Large intestine (tissue), 3 donors: ENCODE measurements around the gene TCF7L2. TPM values are rescaled to one million over a fixed set of nuclear protein-coding genes. Genes with fewer than 3 reads are reported as not detected.
A peak's percentile ranks its signal among the peaks of the same experiment; 100 is the strongest.
"Not testable (repeated sequence)": the region's sequence is repeated elsewhere in the genome, so short reads cannot be mapped to it uniquely, and the experiment has no call there.

ENCODE experiments used
- DNase-seq, 2 donors: peaks; one replicate each; pipeline versions ENCODE4 v3.0.0 to v3.0.0-alpha.2; 2013
- H3K27ac ChIP-seq: one replicate; pipeline ENCODE4 v1.5.1; 2013; ENCODE audit warnings: low read length
- H3K27me3 ChIP-seq: 2 replicates; pipeline ENCODE4 v1.6.1; 2013; ENCODE audit warnings: low read length; ENCODE audit not compliant: control insufficient read depth, insufficient read depth
- H3K36me3 ChIP-seq: 2 replicates; pipeline ENCODE4 v1.6.1; 2013; ENCODE audit warnings: low read length; ENCODE audit not compliant: control insufficient read depth, insufficient read depth
- H3K4me1 ChIP-seq: one replicate; pipeline ENCODE4 v1.6.1; 2013; ENCODE audit warnings: low read length; ENCODE audit not compliant: control insufficient read depth, insufficient read depth
- H3K4me3 ChIP-seq: one replicate; pipeline ENCODE4 v1.5.1; 2013; ENCODE audit warnings: low read length
- H3K9me3 ChIP-seq: one replicate; pipeline ENCODE4 v1.6.1; 2013; ENCODE audit warnings: mild to moderate bottlenecking, low read depth, low read length, moderate library complexity; ENCODE audit not compliant: control insufficient read depth
- WGBS: methylation state at CpG from one replicate; pipeline ENCODE4 v1.1.5; 2013; ENCODE audit warnings: low lambda C conversion rate; ENCODE audit not compliant: insufficient coverage; 5-methylcytosine and 5-hydroxymethylcytosine counted together
- polyA plus RNA-seq: library from polyadenylated mRNA; unstranded; fragments of 120-200 nt; gene quantifications from one replicate; pipeline ENCODE4 v1.2.1, GENCODE V29; 2013

Gene TCF7L2
- polyA plus RNA-seq, 1 donor, result 48.2 TPM

DNA sequence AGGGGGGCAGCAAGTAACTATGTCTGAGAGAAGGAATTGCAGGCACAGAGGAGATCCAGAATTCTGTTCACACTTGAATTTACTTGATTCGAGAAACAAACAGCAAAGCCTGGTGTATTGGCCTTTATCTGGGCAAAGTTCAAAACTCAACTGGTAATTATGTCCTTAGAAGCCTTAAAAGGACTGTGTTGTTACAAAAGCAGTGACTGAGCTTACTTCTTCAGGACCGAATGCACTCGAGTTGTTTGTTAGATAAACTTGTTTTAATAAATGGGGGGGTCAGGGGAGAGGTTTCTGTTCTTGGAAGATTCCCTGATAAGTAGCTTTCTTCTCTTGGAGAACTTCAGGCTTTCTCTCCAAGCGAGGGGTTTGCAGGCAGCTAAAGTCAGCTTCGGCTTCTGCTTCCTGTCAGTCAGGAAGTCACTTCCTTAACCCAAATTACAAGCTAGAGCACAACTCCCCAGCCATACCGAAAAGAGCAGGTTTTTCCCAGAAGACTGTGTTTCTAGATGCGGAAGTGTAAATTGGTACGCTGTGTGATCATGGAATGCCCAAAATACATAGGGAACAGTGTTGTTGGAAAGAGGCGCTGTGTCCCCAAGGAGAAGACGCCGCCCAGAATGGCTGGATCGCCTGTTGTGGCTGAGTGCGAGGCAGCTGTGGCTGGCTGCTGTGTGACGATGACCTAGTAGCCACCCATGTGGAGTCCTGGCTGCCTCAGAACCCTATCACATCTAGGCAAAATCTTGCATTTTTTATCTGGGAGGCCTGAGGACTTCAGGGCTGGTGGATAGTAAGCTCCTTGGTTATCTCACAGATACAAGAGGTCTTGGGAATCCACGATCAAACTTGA is 110.4 kb downstream of the TCF7L2 start:
- H3K9me3 ChIP-seq, result no peaks in the 10 kb centered on the region
- no peak overlapping the region for H3K4me3 ChIP-seq
- H3K4me1 ChIP-seq, result peaks cover 74% of the 10 kb centered on the region
- WGBS, result 0% methylated on average over 1 of the region's 15 CpGs
- peak; percentile 56 to 86 for DNase-seq
- H3K27me3 ChIP-seq, result no peaks in the 10 kb centered on the region
- H3K36me3 ChIP-seq, result peaks cover 2% of the 10 kb centered on the region
- peak overlapping the region; percentile 90 for H3K27ac ChIP-seq

DNA sequence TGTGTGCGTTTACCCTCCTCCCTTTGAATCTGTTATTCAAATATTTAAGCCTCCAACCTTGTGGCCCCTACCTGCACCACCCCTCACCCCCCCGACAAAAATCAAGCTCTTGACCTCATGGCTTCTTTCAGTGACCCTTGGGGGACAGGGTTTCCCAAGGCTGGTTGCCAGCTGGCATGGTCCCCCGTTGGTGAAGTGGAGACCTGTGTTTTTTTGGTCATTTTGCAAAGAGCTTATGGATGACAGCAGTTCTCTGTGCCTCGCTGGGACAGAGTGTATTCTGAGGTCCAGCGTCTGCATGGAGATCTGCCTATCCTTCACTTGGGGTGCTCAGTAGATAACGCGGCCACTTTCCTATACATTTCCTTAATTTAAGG is 111.0 kb downstream of the TCF7L2 start:
- peaks cover 79% of the 10 kb centered on the region for H3K4me1 ChIP-seq
- H3K9me3 ChIP-seq, result no peaks in the 10 kb centered on the region
- DNase-seq, result no peak
- no peak overlapping the region for H3K4me3 ChIP-seq
- WGBS, result 0% methylated on average over 1 of the region's 7 CpGs
- peaks cover 2% of the 10 kb centered on the region for H3K36me3 ChIP-seq
- H3K27ac ChIP-seq, result peak overlapping the region; percentile 90
- H3K27me3 ChIP-seq, result no peaks in the 10 kb centered on the region

DNA sequence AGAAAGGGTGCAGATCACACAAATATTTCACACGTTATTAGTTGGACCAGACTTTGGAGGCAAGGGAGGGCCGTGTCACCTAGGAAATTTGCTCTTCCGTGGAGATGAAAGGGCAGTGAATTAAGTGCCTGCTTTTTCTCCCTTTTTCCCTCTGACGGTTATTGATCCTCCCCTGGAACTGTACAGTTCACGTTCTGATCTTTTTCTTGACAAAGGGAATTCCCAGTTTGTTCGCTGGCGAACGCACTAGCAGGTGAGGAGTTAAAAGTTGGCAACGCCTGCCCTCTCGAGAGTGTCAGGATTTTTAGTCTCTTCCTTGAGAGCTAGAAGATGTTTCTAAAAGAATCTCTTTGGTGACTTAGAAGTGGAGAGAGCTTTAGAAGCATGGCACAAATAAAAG is 111.5 kb downstream of the TCF7L2 start:
- Histone ChIP-seq H3K36me3 (peaks cover 2% of the 10 kb centered on the region), H3K27me3 (no peaks in the 10 kb centered on the region), H3K4me3 (no peak overlapping the region), H3K9me3 (no peaks in the 10 kb centered on the region), H3K4me1 (peaks cover 83% of the 10 kb centered on the region), H3K27ac (peak overlapping the region; percentile 90)
- no peak for DNase-seq
- WGBS, result no CpG with 5 or more reads among the region's 10 CpGs

DNA sequence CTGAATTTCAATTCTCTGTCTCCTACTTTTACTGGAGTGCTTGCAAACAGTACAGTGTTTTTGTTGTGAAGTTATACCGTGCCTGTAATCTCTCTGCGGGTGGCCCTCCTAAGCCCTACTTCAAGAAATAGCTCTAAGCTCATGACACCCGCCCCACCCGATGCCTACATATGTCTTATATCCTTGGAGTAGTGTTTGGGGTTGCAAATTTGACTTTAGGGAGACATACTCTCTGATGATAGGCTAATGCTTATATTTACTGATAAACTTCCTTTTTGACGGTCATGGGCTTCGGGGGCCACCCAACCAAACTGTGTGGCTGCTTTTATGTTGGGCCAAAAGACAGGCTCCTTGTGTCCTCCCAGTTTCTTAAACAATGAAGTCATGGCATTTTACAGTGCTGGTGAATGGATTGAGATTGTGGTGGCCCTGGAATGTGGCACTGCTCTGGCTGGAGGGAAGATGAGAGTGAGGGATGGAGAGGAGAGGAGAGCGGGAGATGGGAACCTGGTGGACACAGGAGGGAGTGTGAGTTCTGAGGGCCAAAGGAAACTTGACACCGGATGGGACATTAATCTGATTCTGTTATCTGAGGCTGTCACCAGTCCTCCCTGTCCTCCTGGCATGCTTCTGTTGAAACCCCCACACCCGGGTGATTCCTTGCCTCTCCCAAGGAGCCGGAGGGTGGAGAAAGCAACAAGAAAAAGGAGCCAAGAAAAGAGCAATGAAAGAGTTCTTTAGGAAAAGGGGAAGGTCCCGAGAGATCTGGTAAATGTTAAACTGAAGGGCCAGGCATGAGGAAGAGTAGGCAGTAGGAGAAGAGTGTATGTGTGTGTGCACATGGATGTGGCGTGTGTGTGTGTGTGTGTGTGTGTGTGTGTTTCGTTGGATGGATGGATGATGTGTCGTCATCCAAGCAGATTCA is 113.3 kb downstream of the TCF7L2 start:
- H3K4me1 ChIP-seq, result peaks cover 86% of the 10 kb centered on the region
- H3K9me3 ChIP-seq, result no peaks in the 10 kb centered on the region
- H3K4me3 ChIP-seq, result no peak overlapping the region
- DNase-seq, result no peak
- H3K27ac ChIP-seq, result no peak overlapping the region
- peaks cover 4% of the 10 kb centered on the region for H3K36me3 ChIP-seq
- WGBS, result 42% methylated on average over 5 of the region's 14 CpGs
- no peaks in the 10 kb centered on the region for H3K27me3 ChIP-seq

DNA sequence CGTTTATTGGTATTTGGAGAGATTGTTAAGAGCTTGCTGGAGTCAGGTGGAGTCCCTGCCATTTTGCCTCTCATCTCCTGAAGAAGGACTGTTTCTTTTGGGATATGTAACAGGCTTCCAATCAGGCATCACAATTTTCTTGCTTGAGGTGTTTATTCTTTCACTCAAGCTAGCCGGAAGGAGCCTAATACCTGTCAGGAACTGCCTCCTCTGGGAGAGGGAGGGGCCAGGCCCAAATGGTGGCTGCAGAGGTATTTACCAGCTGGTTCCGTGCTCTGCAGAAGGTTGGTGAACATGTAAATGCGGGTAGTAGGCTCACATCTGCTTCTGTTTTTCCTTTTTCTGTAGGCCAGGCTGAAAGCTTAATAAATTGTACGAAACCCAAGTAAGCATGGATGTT is 114.0 kb downstream of the TCF7L2 start:
- no peaks in the 10 kb centered on the region for H3K27me3 ChIP-seq
- peaks cover 10% of the 10 kb centered on the region for H3K36me3 ChIP-seq
- no peak for DNase-seq
- no peak overlapping the region for H3K4me3 ChIP-seq
- H3K4me1 ChIP-seq, result peaks cover 82% of the 10 kb centered on the region
- H3K27ac ChIP-seq, result no peak overlapping the region
- no peaks in the 10 kb centered on the region for H3K9me3 ChIP-seq
- 100% methylated on average over 1 of the region's 5 CpGs for WGBS

DNA sequence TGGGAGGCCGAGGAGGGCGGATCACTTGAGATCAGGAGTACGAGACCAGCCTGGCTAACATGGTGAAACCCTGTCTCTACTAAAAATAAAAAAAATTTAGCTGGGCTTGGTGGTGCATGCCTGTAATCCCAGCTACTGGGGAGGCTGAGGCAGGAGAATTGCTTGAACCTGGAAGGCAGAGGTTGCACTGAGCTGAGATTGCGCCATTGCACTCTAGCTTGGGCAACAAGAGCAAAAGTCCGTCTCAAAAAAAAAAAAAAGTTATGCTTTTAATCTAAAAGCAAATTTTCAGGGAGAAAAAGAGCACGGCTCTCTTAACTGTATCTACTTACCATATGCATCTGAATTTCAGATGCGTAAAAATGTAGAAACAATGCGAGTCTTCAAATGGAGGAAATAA is 116.1 kb downstream of the TCF7L2 start:
- H3K4me1 ChIP-seq, result peaks cover 66% of the 10 kb centered on the region

DNA sequence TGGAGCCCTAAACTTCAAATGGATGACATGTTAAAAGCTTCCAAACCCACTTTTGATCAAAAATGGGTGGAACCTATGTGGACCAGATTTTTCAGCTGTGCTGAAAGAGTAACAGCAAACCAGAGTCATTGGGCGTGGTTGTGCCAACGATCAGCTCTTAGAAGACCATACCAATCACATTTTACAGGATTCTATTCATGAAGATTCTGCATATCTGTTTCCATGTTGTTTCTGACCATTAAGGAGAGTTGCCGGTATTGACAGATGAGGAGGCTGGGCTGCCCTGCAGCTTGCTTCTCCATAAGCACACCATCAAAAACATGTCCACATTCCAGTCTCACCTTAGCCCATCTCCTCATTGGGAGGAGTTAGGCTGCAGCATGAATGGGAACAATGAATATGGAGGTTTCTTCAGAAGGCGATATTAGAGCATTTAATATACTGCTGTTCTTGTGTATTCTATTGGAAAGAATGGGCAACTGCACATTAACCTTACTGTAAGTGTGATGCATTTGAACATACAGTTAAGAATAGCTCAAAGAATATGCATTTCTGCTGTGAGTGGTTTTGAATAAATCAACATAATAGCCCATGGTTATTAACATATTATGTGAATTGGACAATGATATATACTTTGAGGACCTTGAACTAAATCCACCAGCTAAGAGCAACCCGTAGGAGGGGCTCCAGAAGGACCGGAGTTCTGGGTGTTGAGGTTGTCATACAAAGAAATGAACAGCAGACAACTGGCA is 116.7 kb downstream of the TCF7L2 start:
- no peak for DNase-seq
- Histone ChIP-seq H3K27ac (peak overlapping the region; percentile 47), H3K27me3 (no peaks in the 10 kb centered on the region), H3K36me3 (peaks cover 17% of the 10 kb centered on the region), H3K9me3 (no peaks in the 10 kb centered on the region), H3K4me3 (no peak overlapping the region), H3K4me1 (peaks cover 60% of the 10 kb centered on the region)
- WGBS, result no CpG with 5 or more reads among the region's 6 CpGs

More for the DNA sequence above, 116.1 kb downstream of the TCF7L2 start:
- Histone ChIP-seq H3K36me3 (peaks cover 12% of the 10 kb centered on the region), H3K27ac (peak overlapping the region; percentile 50)
- DNase-seq, H3K27me3 ChIP-seq, H3K9me3 ChIP-seq, H3K4me3 ChIP-seq: not testable (repeated sequence)
- WGBS, result 73% methylated on average over 5 of the region's 8 CpGs

DNA sequence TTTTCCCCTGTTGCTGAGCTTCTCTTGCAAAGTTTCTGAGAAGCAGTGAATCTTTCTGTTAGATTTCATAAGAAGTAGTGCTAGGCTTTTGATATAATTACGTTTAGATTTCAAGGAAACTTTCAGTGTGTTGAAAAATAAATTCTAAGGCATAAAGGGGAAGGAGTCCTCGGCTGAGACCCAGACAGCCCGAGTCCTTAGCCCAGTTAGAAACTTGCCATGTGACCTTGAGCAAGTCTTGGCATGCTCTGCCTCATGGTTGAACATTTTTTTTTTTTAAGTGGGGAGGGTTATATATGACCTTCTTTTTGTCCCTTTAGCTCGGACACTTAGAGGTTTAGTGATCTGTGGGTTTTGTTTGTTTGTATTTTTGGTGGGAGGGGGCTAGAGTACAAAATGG is 117.5 kb downstream of the TCF7L2 start:
- no peaks in the 10 kb centered on the region for H3K27me3 ChIP-seq
- peaks cover 15% of the 10 kb centered on the region for H3K36me3 ChIP-seq
- WGBS, result 83% methylated on average over 1 of the region's 4 CpGs
- peak overlapping the region; percentile 47 for H3K27ac ChIP-seq
- no peaks in the 10 kb centered on the region for H3K9me3 ChIP-seq
- H3K4me1 ChIP-seq, result peaks cover 53% of the 10 kb centered on the region
- no peak overlapping the region for H3K4me3 ChIP-seq
- DNase-seq, result no peak

DNA sequence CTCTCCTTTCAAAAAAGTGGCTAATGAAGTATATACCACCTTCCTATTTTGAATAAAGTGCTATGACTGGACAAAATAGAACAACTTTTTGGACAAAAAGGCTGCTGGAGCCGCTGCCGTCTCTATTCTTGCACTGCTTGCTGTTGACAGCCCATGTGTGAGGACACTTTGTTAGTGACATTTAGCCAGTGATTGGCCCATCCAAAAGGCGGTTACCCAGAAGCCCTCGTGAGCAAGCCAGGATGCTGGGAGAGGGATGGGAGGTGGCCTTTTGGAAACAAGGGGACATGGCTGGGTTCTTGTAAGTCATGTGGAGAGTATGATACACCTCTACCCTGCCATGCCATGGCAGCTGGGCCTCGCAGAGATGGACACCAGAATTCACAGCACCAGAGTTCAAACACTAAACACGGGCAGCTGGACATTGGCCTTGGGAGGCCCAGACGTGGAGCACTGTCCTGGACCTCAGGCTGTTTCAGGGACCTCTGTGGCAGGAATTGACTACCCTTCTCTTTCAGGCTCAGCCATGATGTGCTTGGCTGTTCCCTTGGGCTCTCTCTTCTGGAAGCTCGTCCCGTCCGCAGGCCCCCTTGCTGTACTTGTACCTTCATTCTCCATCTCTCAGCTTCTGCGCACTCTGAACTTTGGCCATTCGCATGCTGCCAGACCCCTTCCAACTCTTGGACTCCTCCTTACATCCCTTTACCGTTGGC is 118.3 kb downstream of the TCF7L2 start:
- Histone ChIP-seq H3K36me3 (peaks cover 17% of the 10 kb centered on the region), H3K27ac (no peak overlapping the region), H3K9me3 (no peaks in the 10 kb centered on the region), H3K4me3 (no peak overlapping the region), H3K27me3 (no peaks in the 10 kb centered on the region), H3K4me1 (peaks cover 45% of the 10 kb centered on the region)
- 100% methylated on average over 5 of the region's 13 CpGs for WGBS
- no peak for DNase-seq
